GM18508 (cell line): ENCODE data around the gene KCNE3.
"Not testable (repeated sequence)": the region's sequence is repeated elsewhere in the genome, so short reads cannot be mapped to it uniquely, and the experiment has no call there.

Source experiments
- ATAC-seq: cut with Tn5 transposase; IDR thresholded peaks from one replicate; pipeline ENCODE4 v1.9.1; 2021; ENCODE audit warnings: moderate number of reproducible peaks; ENCODE audit not compliant: insufficient read depth, unreplicated experiment

KCNE3 gene

GRCh38 chr11:74446532-74446938 is 20.8 kb downstream of the KCNE3 start:
- ATAC-seq, result no peak

GRCh38 chr11:74444173-74444826 is 23.0 kb downstream of the KCNE3 start:
- ATAC-seq, result no peak

- no peak for ATAC-seq
These were observed 24.1 kb downstream of the KCNE3 start for GRCh38 chr11:74443071-74443864.

GRCh38 chr11:74442636-74443035 is 24.7 kb downstream of the KCNE3 start:
- ATAC-seq, result no peak

GRCh38 chr11:74438681-74439080 is 28.7 kb downstream of the KCNE3 start:
- ATAC-seq, result no peak

GRCh38 chr11:74437441-74438042 is 29.8 kb downstream of the KCNE3 start:
- no peak for ATAC-seq

GRCh38 chr11:74434528-74434927 is 32.8 kb downstream of the KCNE3 start:
- no peak for ATAC-seq

- ATAC-seq, result no peak
These were observed 38.1 kb downstream of the KCNE3 start for GRCh38 chr11:74429205-74429604.

- ATAC-seq, result no peak
These were observed 39.9 kb downstream of the KCNE3 start for GRCh38 chr11:74427384-74427886.

- no peak for ATAC-seq
These were observed 42.2 kb downstream of the KCNE3 start for GRCh38 chr11:74425100-74425499.

- ATAC-seq, result no peak
These were observed 48.8 kb downstream of the KCNE3 start for GRCh38 chr11:74418509-74418895.

GRCh38 chr11:74417860-74418508 is 49.4 kb downstream of the KCNE3 start:
- ATAC-seq, result no peak

GRCh38 chr11:74417379-74417804 is 50.0 kb downstream of the KCNE3 start:
- no peak for ATAC-seq

- ATAC-seq, result not testable (repeated sequence)
These were observed 50.4 kb downstream of the KCNE3 start for GRCh38 chr11:74416974-74417373.

- no peak for ATAC-seq
These were observed 54.5 kb downstream of the KCNE3 start for GRCh38 chr11:74412733-74413359.

GRCh38 chr11:74412321-74412720 is 55.0 kb downstream of the KCNE3 start:
- no peak for ATAC-seq

GRCh38 chr11:74409633-74410032 is 57.7 kb downstream of the KCNE3 start:
- ATAC-seq, result no peak
